ENCODE results near the gene ACOX3.

The ACOX3 gene

DNA sequence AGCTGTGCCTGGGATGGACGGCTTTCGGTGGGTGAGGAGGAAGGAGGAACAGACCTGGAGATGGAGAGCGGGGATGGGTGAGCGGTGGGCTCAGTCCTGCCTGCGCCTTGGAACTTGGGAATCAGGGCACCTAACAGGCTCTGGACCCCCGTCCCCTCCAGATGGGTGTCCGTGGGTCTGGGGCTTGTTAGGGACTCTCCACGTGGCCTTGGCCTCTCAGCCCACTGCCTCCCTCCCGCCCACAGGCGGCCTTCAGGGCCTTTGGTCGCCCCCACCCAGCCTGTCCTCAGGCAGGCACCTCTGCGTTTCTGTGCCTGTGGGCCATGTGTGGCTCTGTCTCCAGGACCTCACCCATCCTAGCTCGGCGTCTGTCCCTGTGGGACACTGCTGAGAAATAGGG lies 29.0 kb upstream of the ACOX3 start:
- Histone ChIP-seq H3K27me3 (ENCODE audit: insufficient read depth, low read depth) (no peaks in the 10 kb centered on the region), H3K36me3 (ENCODE audit: insufficient read depth) (no peaks in the 10 kb centered on the region), H3K4me3 (IDR thresholded peaks at IDR 0.05; ENCODE audit: insufficient read depth, low read depth, low read length) (no peak overlapping the region), H3K79me2 (ENCODE audit: insufficient read depth, low read depth) (no peaks in the 10 kb centered on the region), H3K4me1 (ENCODE audit: low read depth, poor library complexity, severe bottlenecking) (no peaks in the 10 kb centered on the region), H3K9ac (no peak overlapping the region), H3K27ac (no peak overlapping the region), H2AFZ (ENCODE audit: low read depth) (no peak overlapping the region), H3K4me2 (no peak overlapping the region), H4K20me1 (ENCODE audit: insufficient read depth) (no peaks in the 10 kb centered on the region)
- TF ChIP-seq, protein P1, sequence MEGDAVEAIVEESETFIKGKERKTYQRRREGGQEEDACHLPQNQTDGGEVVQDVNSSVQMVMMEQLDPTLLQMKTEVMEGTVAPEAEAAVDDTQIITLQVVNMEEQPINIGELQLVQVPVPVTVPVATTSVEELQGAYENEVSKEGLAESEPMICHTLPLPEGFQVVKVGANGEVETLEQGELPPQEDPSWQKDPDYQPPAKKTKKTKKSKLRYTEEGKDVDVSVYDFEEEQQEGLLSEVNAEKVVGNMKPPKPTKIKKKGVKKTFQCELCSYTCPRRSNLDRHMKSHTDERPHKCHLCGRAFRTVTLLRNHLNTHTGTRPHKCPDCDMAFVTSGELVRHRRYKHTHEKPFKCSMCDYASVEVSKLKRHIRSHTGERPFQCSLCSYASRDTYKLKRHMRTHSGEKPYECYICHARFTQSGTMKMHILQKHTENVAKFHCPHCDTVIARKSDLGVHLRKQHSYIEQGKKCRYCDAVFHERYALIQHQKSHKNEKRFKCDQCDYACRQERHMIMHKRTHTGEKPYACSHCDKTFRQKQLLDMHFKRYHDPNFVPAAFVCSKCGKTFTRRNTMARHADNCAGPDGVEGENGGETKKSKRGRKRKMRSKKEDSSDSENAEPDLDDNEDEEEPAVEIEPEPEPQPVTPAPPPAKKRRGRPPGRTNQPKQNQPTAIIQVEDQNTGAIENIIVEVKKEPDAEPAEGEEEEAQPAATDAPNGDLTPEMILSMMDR (conservative IDR thresholded peaks at IDR 0.05; ENCODE audit: low read depth, low read length), result no peak

DNA sequence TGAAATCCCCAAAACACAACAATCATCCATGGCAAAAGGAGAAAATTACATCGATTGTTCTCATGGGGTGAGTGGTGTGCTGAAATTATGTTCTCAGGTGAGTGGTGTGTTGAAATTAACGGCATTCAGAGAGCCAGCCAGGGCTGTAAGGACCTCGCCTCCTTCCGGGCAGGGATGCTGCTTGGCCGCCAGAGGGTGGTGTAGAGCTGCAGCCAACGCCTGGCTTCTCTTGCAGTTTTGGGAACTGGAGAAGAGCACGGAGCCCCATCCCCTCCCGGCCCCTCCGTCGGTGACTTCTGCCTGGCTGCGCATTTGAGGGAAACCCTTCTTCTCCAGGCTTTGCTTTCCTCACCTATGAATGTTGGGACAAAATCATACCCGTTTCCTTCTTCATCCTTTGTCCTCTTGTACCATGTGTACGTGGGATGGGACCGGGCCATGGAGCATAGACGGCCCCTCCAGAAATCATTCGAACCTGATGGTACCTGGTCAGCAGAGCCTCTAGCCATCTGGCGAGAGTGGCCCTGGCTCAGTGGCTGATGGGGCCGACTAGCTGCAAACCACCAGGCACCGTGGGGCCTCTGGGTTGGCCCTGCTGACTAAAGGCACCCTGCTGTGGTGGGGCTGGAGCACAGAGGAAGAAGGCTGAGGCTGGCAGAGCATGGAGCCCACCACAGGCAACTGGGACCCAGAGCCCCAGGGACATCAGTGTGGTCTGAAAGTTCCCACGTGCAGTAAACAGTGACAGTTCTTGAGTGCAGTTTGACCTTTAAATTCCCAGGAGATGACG lies 28.4 kb upstream of the ACOX3 start:
- no peak overlapping the region for H3K4me3 ChIP-seq (IDR thresholded peaks at IDR 0.05; ENCODE audit: insufficient read depth, low read depth, low read length)
- H3K4me1 ChIP-seq (ENCODE audit: low read depth, poor library complexity, severe bottlenecking), result no peaks in the 10 kb centered on the region
- H3K27me3 ChIP-seq (ENCODE audit: insufficient read depth, low read depth), result no peaks in the 10 kb centered on the region
- H3K4me2 ChIP-seq, result no peak overlapping the region
- H4K20me1 ChIP-seq (ENCODE audit: insufficient read depth), result no peaks in the 10 kb centered on the region
- H3K9ac ChIP-seq, result no peak overlapping the region
- H3K27ac ChIP-seq, result no peak overlapping the region
- no peaks in the 10 kb centered on the region for H3K79me2 ChIP-seq (ENCODE audit: insufficient read depth, low read depth)
- H3K36me3 ChIP-seq (ENCODE audit: insufficient read depth), result no peaks in the 10 kb centered on the region
- H2AFZ ChIP-seq (ENCODE audit: low read depth), result no peak overlapping the region
- TF ChIP-seq, protein P1 (conservative IDR thresholded peaks at IDR 0.05; ENCODE audit: low read depth, low read length), result peak; percentile 62

DNA sequence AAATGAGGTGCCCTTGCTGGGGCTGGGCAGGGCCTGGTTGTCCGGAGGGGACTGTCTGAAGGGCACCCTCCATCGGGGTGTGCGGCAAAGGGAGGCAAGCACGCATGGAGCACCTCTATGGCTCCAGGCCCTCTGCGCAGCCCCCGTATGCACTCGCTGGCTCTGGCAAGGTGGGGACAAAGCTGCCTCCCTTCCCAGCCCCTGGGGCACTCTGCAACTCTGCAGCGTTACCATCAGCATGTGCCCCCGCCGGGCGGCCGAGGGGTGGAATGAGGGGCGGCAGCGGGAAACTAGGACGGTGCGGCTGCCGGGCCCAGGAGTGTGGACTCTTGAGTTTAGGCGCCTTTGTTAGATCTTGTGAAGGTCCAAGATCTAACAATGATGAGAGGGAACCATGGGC lies 26.5 kb upstream of the ACOX3 start:
- TF ChIP-seq, protein P1 (conservative IDR thresholded peaks at IDR 0.05; ENCODE audit: low read depth, low read length), result no peak
- H3K4me2 ChIP-seq, result no peak overlapping the region
- no peak overlapping the region for H2AFZ ChIP-seq (ENCODE audit: low read depth)
- no peaks in the 10 kb centered on the region for H3K4me1 ChIP-seq (ENCODE audit: low read depth, poor library complexity, severe bottlenecking)
- no peak overlapping the region for H3K4me3 ChIP-seq (IDR thresholded peaks at IDR 0.05; ENCODE audit: insufficient read depth, low read depth, low read length)
- no peak overlapping the region for H3K27ac ChIP-seq
- H3K36me3 ChIP-seq (ENCODE audit: insufficient read depth), result no peaks in the 10 kb centered on the region
- no peaks in the 10 kb centered on the region for H4K20me1 ChIP-seq (ENCODE audit: insufficient read depth)
- H3K79me2 ChIP-seq (ENCODE audit: insufficient read depth, low read depth), result no peaks in the 10 kb centered on the region
- H3K27me3 ChIP-seq (ENCODE audit: insufficient read depth, low read depth), result no peaks in the 10 kb centered on the region
- H3K9ac ChIP-seq, result no peak overlapping the region

DNA sequence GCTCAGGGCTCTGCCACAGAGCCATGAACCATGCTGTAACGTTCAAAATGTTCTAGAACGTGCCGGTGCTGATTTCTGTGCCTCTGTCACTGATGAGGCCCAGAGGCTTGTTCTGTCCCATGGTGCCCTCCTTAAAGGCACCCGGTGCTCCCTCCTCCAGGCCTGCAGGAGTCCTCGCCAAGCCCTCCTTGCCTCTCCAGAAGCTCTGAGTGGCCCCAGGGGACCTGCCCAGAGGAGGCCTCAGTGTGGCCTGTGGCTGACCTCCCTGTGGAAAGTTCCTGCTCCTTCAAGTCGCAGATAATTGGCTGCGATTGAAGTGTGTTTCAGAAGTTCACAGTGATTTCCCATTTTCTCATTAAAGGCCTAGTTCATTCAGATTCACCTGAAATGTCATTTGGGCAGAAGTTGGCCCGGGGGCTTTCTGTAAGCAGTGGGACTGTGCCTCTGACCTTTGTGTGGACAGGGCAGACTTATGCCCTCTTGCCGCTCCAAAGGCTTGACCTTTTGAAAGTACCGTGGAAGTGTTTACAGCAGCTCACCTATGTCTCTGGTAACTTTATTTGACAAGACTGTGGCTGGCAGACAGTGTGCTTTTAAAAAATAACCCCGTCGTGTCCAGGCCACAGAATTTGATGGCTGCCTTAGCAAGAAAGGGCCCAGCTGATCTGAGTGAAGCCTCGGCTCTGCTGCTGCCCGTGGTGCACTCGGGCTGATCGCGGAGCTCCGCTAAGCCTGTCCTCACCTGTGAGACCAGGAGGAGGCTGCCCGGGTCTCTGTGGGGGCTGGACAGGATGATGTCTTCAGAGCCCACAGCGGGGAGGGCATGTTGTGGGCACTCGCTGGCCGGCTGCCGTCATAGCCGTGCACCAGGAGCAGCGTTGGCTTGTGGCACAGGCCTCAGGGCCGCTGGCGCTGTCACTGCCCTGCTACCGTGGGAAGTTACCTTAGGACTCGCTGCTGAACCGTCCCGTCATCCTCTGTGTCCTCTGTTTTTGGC lies 25.4 kb upstream of the ACOX3 start:
- Histone ChIP-seq H3K4me3 (IDR thresholded peaks at IDR 0.05; ENCODE audit: insufficient read depth, low read depth, low read length) (no peak overlapping the region), H3K9ac (no peak overlapping the region), H3K36me3 (ENCODE audit: insufficient read depth) (no peaks in the 10 kb centered on the region), H3K4me1 (ENCODE audit: low read depth, poor library complexity, severe bottlenecking) (no peaks in the 10 kb centered on the region), H3K27ac (no peak overlapping the region), H3K27me3 (ENCODE audit: insufficient read depth, low read depth) (no peaks in the 10 kb centered on the region), H3K4me2 (no peak overlapping the region), H3K79me2 (ENCODE audit: insufficient read depth, low read depth) (no peaks in the 10 kb centered on the region), H2AFZ (ENCODE audit: low read depth) (no peak overlapping the region), H4K20me1 (ENCODE audit: insufficient read depth) (no peaks in the 10 kb centered on the region)
- TF ChIP-seq, protein P1 (conservative IDR thresholded peaks at IDR 0.05; ENCODE audit: low read depth, low read length), result no peak

Measured in KMS-11 (cell line).